SK-N-MC (cell line): ENCODE data around the gene TUBA1B.

Experiments
- DNase-seq: peaks from one replicate; pipeline ENCODE4 v3.0.0-alpha.2; 2011; ENCODE audit warnings: low read depth, low spot score
- H3K27ac ChIP-seq: fragments of 200-600 bp; sonication (generic); 2 replicates; pipeline ENCODE4 v1.5.1; 2016; ENCODE audit warnings: mixed run types
- H3K36me3 ChIP-seq: fragments of 200-600 bp; sonication (generic); 2 replicates; pipeline ENCODE4 v1.6.1; 2017; ENCODE audit warnings: antibody characterized with exemption, low read length, mixed read lengths; ENCODE audit not compliant: insufficient read depth
- H3K4me3 ChIP-seq: fragments of 200-600 bp; sonication (generic); 2 replicates; pipeline ENCODE4 v1.5.1; 2016
- H3K9ac ChIP-seq: fragments of 200-600 bp; sonication (generic); 2 replicates; pipeline ENCODE4 v1.8.0; 2017; ENCODE audit warnings: mixed run types, mixed read lengths; ENCODE audit not compliant: insufficient read length
- H3K9me3 ChIP-seq: fragments of 200-600 bp; sonication (generic); 2 replicates; pipeline ENCODE4 v1.6.1; 2017; ENCODE audit warnings: low read depth, mild to moderate bottlenecking, antibody characterized with exemption, low read length, moderate library complexity, mixed read lengths
- EZH2 ChIP-seq: fragments of 200-600 bp; sonication (generic); IDR thresholded peaks from one replicate; pipeline ENCODE4 v1.6.1; 2017; ENCODE audit warnings: antibody characterized with exemption
- FOXP2 ChIP-seq: optimal IDR thresholded peaks from 2 replicates; pipeline ENCODE3; 2011; ENCODE audit warnings: mild to moderate bottlenecking, moderate library complexity; ENCODE audit not compliant: insufficient read depth; ENCODE audit errors: extremely low read length, control extremely low read depth
- POLR2AphosphoS5 ChIP-seq: IDR thresholded peaks from 2 replicates; pipeline ENCODE4 v1.6.1; 2012; ENCODE audit warnings: mild to moderate bottlenecking, low read depth, low read length, borderline replicate concordance

TUBA1B gene

DNA sequence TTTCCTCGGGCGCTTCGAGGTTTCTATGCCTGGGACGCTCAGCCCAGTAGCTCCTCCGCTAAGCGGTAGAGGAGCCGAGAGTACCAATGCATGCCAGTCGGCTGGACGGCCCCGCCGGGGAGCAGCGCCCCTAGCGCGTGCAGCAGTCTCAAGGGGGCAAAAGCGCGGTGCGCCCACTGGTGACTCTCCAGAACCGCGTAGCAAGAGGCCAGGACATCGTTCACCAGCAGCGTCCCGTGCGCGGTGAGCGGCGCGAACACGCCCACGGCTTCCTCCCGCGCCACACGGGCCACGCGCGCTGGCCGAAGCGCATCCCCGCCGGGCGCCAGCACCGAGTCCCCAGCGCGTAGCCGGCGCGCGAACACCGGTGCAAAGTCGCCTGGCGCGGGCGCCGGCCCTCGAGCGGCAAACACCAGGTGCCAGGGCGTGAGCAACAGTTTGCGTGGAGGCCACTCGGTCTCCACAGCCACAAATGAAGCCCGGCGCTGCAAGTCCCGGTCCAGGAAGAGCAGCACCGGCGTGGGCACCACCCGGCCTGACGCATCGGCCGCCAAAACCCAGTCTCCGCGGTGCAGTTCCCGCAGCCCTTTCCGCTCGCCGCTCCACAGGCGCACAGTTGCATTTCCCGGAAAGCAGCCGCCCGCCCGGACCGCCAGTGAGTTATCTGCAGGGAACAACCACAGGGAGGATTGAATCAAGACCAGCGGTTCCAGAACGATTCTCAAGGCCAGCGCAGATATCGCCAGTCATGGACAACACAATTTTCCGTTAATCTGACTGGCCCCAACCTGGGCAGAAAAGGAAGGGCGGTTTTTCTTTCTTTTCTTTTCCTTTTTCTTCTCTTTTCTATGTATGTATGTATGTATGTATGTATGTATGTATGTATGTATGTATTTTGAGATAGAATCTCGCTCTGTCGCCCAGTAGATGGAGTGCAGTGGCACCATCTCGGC is 41.1 kb downstream of the TUBA1B start:
- Histone ChIP-seq H3K9me3 (no peaks in the 10 kb centered on the region), H3K4me3 (peak overlapping the region; percentile 74), H3K27ac (no peak overlapping the region), H3K9ac (no peak overlapping the region), H3K36me3 (no peaks in the 10 kb centered on the region)
- peak; percentile 94 for TF ChIP-seq EZH2
- no peak for TF ChIP-seq POLR2AphosphoS5
- DNase-seq: no peak

- H3K4me3 ChIP-seq: peak overlapping the region; percentile 70; the same call in 1 of the 2 replicates
- no peak for TF ChIP-seq POLR2AphosphoS5
- no peak for TF ChIP-seq FOXP2
- no peak for TF ChIP-seq EZH2
- H3K27ac ChIP-seq: no peak overlapping the region
- H3K36me3 ChIP-seq: no peaks in the 10 kb centered on the region
- no peak for DNase-seq
- H3K9ac ChIP-seq: no peak overlapping the region
- no peaks in the 10 kb centered on the region for H3K9me3 ChIP-seq
These were observed 42.3 kb downstream of the TUBA1B start for GRCh38 chr12:49088932-49089330.

DNA sequence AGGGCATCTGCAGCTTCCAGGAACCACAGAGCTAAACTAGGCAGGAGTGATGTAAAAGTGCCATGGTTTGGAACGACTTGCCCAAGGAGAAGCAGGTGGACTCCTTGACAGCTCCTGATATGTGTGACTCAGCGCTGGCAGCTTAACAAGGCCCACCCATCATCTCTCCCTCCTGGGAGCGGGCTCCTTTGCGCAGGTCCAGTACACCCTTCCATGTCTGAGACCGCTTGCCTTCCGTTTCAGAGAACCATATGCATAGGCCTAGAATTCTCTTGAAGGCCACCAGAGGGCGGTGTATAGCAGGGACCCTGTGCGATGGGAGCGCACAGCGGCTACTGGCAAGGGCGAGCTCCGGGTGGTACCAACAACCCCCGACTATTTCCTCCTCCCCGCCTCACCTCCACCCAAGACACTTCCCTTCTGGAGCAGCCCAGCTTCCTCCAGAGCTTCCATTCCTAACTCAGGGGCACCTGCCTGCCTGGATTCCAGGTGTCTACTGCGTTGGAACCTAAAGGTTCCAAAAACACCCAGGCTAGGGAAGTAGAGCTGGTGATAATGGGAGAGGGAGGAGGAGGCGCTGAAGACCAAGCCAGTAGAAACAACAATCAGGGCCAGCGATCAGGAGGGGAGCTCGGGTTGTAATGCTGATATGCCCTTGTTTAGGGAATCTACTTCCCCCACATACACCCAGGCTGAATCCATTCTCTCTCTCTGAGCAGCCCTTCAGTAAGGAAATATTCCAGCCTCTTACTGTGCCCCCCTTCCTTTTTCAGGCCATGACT is 42.9 kb downstream of the TUBA1B start:
- Histone ChIP-seq H3K27ac (no peak overlapping the region), H3K9ac (no peak overlapping the region)

DNA sequence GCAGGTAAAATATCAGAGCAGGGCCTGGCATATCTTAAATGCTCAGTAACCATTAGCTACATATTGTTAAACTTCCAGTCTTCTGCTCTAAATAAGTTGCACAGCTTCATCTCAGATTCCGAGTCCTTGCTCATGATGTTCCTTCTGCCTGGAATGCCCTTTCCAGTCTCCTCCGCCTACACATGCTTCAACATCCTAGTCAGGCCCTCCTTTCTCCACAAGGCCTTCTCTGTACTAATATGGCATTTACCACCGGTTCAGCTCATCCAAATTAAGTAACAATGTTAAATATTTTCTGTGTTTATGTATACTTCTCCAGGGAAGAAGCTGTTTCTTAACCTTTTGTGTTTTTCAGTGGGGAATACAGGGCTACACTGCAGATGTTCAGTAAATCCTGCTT is 45.1 kb downstream of the TUBA1B start:
- DNase-seq: no peak
- Histone ChIP-seq H3K9me3 (no peaks in the 10 kb centered on the region), H3K4me3 (no peak overlapping the region), H3K27ac (no peak overlapping the region), H3K9ac (no peak overlapping the region), H3K36me3 (no peaks in the 10 kb centered on the region)
- TF ChIP-seq FOXP2: no peak
- TF ChIP-seq POLR2AphosphoS5: no peak
- no peak for TF ChIP-seq EZH2

More for the DNA sequence above, 42.9 kb downstream of the TUBA1B start:
- no peaks in the 10 kb centered on the region for H3K9me3 ChIP-seq
- DNase-seq: no peak
- H3K36me3 ChIP-seq: no peaks in the 10 kb centered on the region
- TF ChIP-seq POLR2AphosphoS5 (no peak), FOXP2 (peak; percentile 56)
- peak overlapping the region; percentile 70 for H3K4me3 ChIP-seq

GRCh38 chr12:49084438-49084837 is 46.8 kb downstream of the TUBA1B start:
- Histone ChIP-seq H3K4me3 (no peak overlapping the region), H3K9ac (no peak overlapping the region), H3K27ac (no peak overlapping the region), H3K9me3 (no peaks in the 10 kb centered on the region), H3K36me3 (no peaks in the 10 kb centered on the region)
- TF ChIP-seq FOXP2 (no peak), POLR2AphosphoS5 (no peak), EZH2 (no peak)
- no peak for DNase-seq

GRCh38 chr12:49079793-49080192 is 51.4 kb downstream of the TUBA1B start:
- H3K9me3 ChIP-seq: no peaks in the 10 kb centered on the region
- H3K27ac ChIP-seq: no peak overlapping the region
- no peak for DNase-seq
- H3K36me3 ChIP-seq: no peaks in the 10 kb centered on the region
- no peak for TF ChIP-seq POLR2AphosphoS5
- TF ChIP-seq EZH2: no peak
- no peak for TF ChIP-seq FOXP2
- H3K9ac ChIP-seq: no peak overlapping the region
- H3K4me3 ChIP-seq: no peak overlapping the region
